Osteocyte (in vitro differentiated cells): ENCODE data around the gene GPHA2. TPM values are rescaled to one million over a fixed set of nuclear protein-coding genes. Genes with fewer than 3 reads are reported as not detected.

Experiments used
- DNase-seq: peaks from one replicate; pipeline ENCODE4 v3.0.0; 2021; ENCODE audit warnings: mixed read lengths; ENCODE audit not compliant: unreplicated experiment; ENCODE audit errors: extremely low spot score
- H3K27ac Mint-ChIP-seq: one replicate; pipeline ENCODE4 v1.8.0; 2021; ENCODE audit warnings: mild to moderate bottlenecking, mixed read lengths; ENCODE audit not compliant: unreplicated experiment
- H3K27me3 Mint-ChIP-seq: one replicate; pipeline ENCODE4 v1.8.0; 2021; ENCODE audit warnings: mixed read lengths; ENCODE audit not compliant: unreplicated experiment
- H3K36me3 Mint-ChIP-seq: one replicate; pipeline ENCODE4 v1.8.0; 2021; ENCODE audit warnings: mixed read lengths; ENCODE audit not compliant: unreplicated experiment
- H3K4me1 Mint-ChIP-seq: one replicate; pipeline ENCODE4 v1.8.0; 2021; ENCODE audit warnings: mixed read lengths; ENCODE audit not compliant: unreplicated experiment
- H3K4me3 Mint-ChIP-seq: one replicate; pipeline ENCODE4 v1.8.0; 2021; ENCODE audit warnings: mild to moderate bottlenecking, moderate library complexity, mixed read lengths; ENCODE audit not compliant: unreplicated experiment
- H3K9me3 Mint-ChIP-seq: one replicate; pipeline ENCODE4 v1.8.0; 2021; ENCODE audit warnings: mixed read lengths; ENCODE audit not compliant: unreplicated experiment
- total RNA-seq: library from RNA; stranded (reverse); gene quantifications from 2 replicates; pipeline ENCODE4 v1.2.1, GENCODE V29; 2021
- TF ChIP-seq, protein P1 (sequence below): fragments of 200-600 bp; sonication (generic); IDR thresholded peaks from 2 replicates; pipeline ENCODE4 v1.5.0; 2021; ENCODE audit warnings: antibody characterized with exemption, mild to moderate bottlenecking, moderate library complexity

The GPHA2 gene
- total RNA-seq, 1 donor from 2014 or later, result not detected

DNA sequence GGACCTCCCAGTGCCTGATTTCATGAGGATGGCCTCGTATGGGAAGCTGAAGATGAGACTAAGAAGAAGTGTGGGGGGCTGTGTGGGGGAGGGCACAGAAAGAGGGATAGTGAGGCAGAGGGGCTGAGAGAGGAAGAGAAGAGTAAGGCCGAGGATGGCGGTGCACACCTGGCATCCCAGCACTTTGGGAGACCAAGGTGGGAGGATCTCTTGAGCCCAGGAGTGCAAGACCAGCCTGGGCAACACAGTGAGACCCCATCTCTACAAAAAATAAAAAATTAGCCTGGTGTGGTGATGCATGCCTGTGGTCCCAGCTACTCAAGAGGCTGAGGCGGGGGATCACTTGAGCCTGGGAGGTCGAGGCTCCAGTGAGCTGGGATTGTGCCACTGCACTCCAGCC is 43.8 kb downstream of the GPHA2 start:
- no peak overlapping the region for H3K4me3 Mint-ChIP-seq
- H3K4me1 Mint-ChIP-seq, result peaks cover 8% of the 10 kb centered on the region
- no peak overlapping the region for H3K27ac Mint-ChIP-seq
- H3K27me3 Mint-ChIP-seq, result no peaks in the 10 kb centered on the region
- DNase-seq, result no peak
- peaks cover 2% of the 10 kb centered on the region for H3K36me3 Mint-ChIP-seq
- no peaks in the 10 kb centered on the region for H3K9me3 Mint-ChIP-seq
- TF ChIP-seq, protein P1, sequence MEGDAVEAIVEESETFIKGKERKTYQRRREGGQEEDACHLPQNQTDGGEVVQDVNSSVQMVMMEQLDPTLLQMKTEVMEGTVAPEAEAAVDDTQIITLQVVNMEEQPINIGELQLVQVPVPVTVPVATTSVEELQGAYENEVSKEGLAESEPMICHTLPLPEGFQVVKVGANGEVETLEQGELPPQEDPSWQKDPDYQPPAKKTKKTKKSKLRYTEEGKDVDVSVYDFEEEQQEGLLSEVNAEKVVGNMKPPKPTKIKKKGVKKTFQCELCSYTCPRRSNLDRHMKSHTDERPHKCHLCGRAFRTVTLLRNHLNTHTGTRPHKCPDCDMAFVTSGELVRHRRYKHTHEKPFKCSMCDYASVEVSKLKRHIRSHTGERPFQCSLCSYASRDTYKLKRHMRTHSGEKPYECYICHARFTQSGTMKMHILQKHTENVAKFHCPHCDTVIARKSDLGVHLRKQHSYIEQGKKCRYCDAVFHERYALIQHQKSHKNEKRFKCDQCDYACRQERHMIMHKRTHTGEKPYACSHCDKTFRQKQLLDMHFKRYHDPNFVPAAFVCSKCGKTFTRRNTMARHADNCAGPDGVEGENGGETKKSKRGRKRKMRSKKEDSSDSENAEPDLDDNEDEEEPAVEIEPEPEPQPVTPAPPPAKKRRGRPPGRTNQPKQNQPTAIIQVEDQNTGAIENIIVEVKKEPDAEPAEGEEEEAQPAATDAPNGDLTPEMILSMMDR, result no peak

DNA sequence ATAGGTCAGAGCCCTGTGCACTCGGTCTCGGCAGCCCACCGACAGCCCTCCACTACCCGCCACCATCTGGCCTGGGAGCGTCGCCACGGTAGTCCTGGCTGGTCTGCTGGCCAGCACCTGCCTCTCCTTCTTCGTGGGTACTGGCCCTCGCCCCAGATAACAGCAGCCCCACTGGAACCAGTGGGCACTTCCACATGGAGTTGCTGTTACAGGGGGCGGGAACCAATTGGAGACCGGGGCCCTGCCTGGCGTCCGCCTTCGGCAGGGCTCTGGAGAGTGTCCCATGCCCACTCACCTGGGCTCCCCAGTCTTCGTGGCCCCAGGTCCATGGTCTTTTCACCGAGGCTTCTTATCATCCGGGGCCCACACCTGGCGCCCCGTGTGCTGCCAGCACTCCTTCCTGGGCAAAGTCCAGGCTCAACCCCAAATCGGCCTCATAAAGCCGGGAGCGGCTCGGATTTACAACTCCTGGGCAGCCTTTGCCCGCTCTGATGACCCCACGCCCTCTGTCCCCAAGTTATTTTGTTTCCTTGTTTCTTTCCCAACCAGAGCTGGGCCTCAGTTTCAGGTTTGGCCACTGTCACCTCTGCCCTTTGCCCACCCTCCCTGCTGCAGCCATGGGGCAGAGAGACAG is 44.4 kb downstream of the GPHA2 start:
- Mint-ChIP-seq H3K4me1 (peaks cover 8% of the 10 kb centered on the region), H3K36me3 (peaks cover 2% of the 10 kb centered on the region), H3K9me3 (no peaks in the 10 kb centered on the region), H3K4me3 (no peak overlapping the region), H3K27ac (no peak overlapping the region), H3K27me3 (no peaks in the 10 kb centered on the region)
- no peak for DNase-seq
- TF ChIP-seq, protein P1, result no peak

DNA sequence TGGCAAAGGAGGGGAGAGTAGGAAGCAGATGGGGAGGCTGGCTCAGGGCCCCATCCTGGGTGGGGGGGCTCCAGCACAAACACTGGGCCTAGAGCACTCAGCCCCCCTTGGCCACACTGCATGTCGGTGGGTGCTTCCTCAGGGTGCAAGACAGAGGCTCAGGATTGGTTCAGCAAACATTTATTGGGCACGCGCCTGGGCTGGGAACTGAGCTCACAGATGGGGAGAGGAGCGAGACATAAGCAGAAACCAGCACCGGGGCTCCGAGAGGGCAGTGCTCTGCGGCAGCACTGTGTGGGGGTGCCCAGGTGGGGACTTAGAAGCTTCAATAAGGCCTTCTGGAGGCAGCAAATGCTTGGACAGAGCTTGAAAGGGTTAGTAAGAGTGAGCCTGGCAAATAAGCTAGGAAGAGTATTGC is 45.2 kb downstream of the GPHA2 start:
- Mint-ChIP-seq H3K9me3 (no peaks in the 10 kb centered on the region), H3K36me3 (no peaks in the 10 kb centered on the region), H3K27ac (no peak overlapping the region), H3K4me3 (no peak overlapping the region), H3K27me3 (no peaks in the 10 kb centered on the region), H3K4me1 (peaks cover 14% of the 10 kb centered on the region)
- no peak for DNase-seq
- TF ChIP-seq, protein P1, result no peak

DNA sequence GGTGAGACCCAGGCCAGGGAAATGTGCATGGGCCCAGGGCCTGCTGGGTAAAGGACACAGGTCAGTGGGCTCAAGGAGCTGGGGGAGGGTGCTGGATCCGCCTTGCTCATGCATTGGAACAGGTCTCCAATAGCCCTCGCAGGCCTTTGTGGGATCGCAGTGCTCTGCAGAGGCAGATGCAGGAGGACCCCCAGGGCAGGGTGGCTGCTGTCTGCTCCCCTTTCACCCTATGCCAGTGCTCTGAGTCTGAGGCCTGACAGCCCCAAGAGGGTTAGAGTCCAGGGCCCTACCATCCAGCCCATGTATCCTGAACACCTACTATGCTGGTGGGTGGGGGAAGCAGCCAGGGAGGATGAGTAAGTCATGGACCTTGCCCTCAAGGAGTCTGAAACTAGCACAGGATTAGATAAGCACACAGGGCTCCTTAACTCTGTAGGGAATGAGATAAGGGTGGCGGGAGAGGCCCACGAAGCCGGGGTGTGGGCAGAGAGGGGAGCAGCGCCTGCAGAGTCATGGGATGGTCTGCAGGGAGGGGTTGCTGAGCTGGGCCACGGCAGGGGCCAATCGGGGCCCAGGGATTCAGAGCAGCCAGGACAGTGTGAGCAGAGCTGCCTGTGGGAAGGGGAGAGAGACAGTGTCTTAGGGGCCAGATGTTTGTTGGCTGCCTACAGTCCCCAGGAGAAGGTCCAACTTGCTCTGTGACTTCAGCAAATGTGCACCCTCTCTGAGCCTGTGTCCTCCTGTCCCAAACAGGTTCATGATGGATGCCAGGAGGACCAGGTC is 46.8 kb downstream of the GPHA2 start:
- Mint-ChIP-seq H3K4me3 (no peak overlapping the region), H3K36me3 (no peaks in the 10 kb centered on the region), H3K27ac (no peak overlapping the region), H3K27me3 (no peaks in the 10 kb centered on the region), H3K4me1 (peaks cover 13% of the 10 kb centered on the region), H3K9me3 (no peaks in the 10 kb centered on the region)
- TF ChIP-seq, protein P1, result no peak
- no peak for DNase-seq

DNA sequence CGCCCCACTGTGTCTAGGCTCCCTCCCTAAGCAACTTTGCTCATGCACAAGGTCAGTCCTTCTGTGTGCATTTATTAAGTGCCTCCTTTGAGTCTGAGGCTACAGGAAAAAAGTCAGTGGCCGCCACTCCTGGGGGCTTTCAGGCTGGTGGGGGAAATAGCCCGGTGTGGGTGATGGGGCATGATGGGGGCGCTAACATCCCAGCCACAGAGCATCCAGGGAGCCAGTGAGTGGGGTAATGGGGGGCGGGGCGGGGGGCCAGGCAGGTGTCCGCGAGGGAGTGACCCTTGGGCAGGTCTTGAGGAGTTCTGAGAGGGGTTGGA is 47.3 kb downstream of the GPHA2 start:
- H3K9me3 Mint-ChIP-seq, result no peaks in the 10 kb centered on the region
- TF ChIP-seq, protein P1, result no peak
- no peak overlapping the region for H3K27ac Mint-ChIP-seq
- no peak for DNase-seq
- H3K36me3 Mint-ChIP-seq, result no peaks in the 10 kb centered on the region
- no peaks in the 10 kb centered on the region for H3K27me3 Mint-ChIP-seq
- H3K4me1 Mint-ChIP-seq, result peaks cover 13% of the 10 kb centered on the region
- peak overlapping the region; percentile 50 for H3K4me3 Mint-ChIP-seq
